ENCODE data around the gene TENM4. TPM values are rescaled to one million over a fixed set of nuclear protein-coding genes. Genes with fewer than 3 reads are reported as not detected.

TENM4 gene
- total RNA-seq, 1 donor from 2014 or later = 43.2 TPM

GRCh38 chr11:79155237-79155636 is 285.6 kb downstream of the TENM4 start:
- H3K36me3 Mint-ChIP-seq (ENCODE audit: low read depth) = peaks cover 5% of the 10 kb centered on the region
- H3K9me3 Mint-ChIP-seq = peaks cover 2% of the 10 kb centered on the region
- no peak overlapping the region for H3K4me3 Mint-ChIP-seq
- TF ChIP-seq CTCF (conservative IDR thresholded peaks at IDR 0.05) = no peak
- no peak overlapping the region for H3K27ac Mint-ChIP-seq (ENCODE audit: unreplicated experiment)
- H3K27me3 Mint-ChIP-seq (ENCODE audit: low read depth) = no peaks in the 10 kb centered on the region
- DNase-seq (ENCODE audit: low read depth, low spot score) = no peak
- H3K4me1 Mint-ChIP-seq = peaks cover 8% of the 10 kb centered on the region

GRCh38 chr11:79152511-79152910 is 288.3 kb downstream of the TENM4 start:
- no peak for DNase-seq (ENCODE audit: low read depth, low spot score)

GRCh38 chr11:79151396-79151795 is 289.4 kb downstream of the TENM4 start:
- no peak for TF ChIP-seq CTCF (conservative IDR thresholded peaks at IDR 0.05)
- Mint-ChIP-seq H3K36me3 (ENCODE audit: low read depth) (peaks cover 5% of the 10 kb centered on the region), H3K9me3 (peaks cover 2% of the 10 kb centered on the region), H3K27me3 (ENCODE audit: low read depth) (no peaks in the 10 kb centered on the region), H3K27ac (ENCODE audit: unreplicated experiment) (no peak overlapping the region), H3K4me3 (no peak overlapping the region), H3K4me1 (no peaks in the 10 kb centered on the region)
- no peak for DNase-seq (ENCODE audit: low read depth, low spot score)

More at GRCh38 chr11:79152511-79152910, 288.3 kb downstream of the TENM4 start:
- Mint-ChIP-seq H3K4me3 (no peak overlapping the region), H3K27me3 (ENCODE audit: low read depth) (no peaks in the 10 kb centered on the region), H3K9me3 (peaks cover 2% of the 10 kb centered on the region), H3K27ac (ENCODE audit: unreplicated experiment) (no peak overlapping the region), H3K36me3 (ENCODE audit: low read depth) (peaks cover 5% of the 10 kb centered on the region), H3K4me1 (no peaks in the 10 kb centered on the region)
- no peak for TF ChIP-seq CTCF (conservative IDR thresholded peaks at IDR 0.05)

DNA sequence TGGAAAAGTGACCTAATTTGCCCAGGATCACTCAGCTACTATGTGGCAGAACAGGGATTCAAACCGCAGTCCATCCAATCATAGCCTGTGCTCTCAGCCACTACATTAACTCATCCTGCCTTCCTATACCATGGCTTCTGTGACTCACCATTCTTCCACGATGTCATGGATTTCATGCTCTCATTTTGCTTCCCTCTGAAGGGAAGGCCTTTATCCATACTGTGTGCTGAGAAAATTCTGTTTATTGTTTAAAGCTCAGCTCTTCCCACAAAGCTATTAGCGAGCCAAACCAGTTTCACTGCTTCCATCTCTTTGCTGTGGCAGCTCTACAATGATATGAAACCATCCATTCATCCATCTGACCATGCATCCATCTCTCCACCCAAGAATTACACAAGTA is 289.9 kb downstream of the TENM4 start:
- H3K36me3 Mint-ChIP-seq (ENCODE audit: low read depth) = peaks cover 5% of the 10 kb centered on the region
- no peaks in the 10 kb centered on the region for H3K27me3 Mint-ChIP-seq (ENCODE audit: low read depth)
- H3K4me1 Mint-ChIP-seq = no peaks in the 10 kb centered on the region
- H3K9me3 Mint-ChIP-seq = peaks cover 2% of the 10 kb centered on the region
- DNase-seq (ENCODE audit: low read depth, low spot score) = no peak
- no peak overlapping the region for H3K27ac Mint-ChIP-seq (ENCODE audit: unreplicated experiment)
- no peak overlapping the region for H3K4me3 Mint-ChIP-seq
- no peak for TF ChIP-seq CTCF (conservative IDR thresholded peaks at IDR 0.05)

DNA sequence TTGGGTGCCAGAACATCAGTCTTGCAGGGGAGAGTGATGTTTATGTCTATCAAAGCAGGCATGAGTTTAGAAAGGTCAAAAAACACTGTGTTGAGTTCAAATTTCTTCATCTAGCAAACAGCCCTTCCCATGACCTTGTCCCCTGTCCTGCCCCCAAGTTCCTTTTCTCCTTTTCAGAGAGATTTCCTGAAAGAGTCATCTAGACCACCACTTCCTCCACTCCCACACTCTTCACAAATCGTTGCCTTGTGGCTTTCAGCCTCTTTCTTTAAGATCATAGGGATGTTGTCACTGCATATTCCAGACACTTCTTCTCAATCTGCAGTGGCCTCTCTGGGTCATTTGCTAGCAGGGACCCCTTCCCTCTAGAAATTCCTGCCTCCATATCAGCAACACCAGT is 290.5 kb downstream of the TENM4 start:
- Mint-ChIP-seq H3K27ac (ENCODE audit: unreplicated experiment) (no peak overlapping the region), H3K36me3 (ENCODE audit: low read depth) (peaks cover 5% of the 10 kb centered on the region), H3K27me3 (ENCODE audit: low read depth) (no peaks in the 10 kb centered on the region), H3K4me1 (no peaks in the 10 kb centered on the region), H3K4me3 (no peak overlapping the region), H3K9me3 (peaks cover 2% of the 10 kb centered on the region)
- TF ChIP-seq CTCF (conservative IDR thresholded peaks at IDR 0.05) = no peak
- DNase-seq (ENCODE audit: low read depth, low spot score) = no peak

DNA sequence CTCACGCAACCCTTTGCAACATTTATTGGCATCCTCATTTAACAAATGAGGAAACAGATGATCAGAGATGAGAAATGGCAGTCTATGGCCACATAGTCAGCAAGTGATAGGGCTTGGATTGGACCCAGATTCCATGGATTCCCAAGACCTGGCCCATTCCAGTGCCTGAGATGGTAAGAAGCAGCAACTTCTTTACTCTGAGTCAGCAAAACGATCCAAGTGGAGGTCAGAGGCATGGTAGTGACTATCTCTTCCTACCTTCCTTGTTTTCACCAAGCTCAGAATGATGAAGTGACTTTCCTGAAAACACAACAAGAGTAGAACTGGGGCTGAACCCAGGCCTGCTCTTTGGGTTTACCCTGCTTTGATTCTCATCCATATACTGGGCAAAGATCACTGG is 293.1 kb downstream of the TENM4 start:
- no peaks in the 10 kb centered on the region for H3K4me1 Mint-ChIP-seq
- no peak overlapping the region for H3K27ac Mint-ChIP-seq (ENCODE audit: unreplicated experiment)
- H3K27me3 Mint-ChIP-seq (ENCODE audit: low read depth) = no peaks in the 10 kb centered on the region
- DNase-seq (ENCODE audit: low read depth, low spot score) = no peak
- peaks cover 2% of the 10 kb centered on the region for H3K36me3 Mint-ChIP-seq (ENCODE audit: low read depth)
- H3K4me3 Mint-ChIP-seq = no peak overlapping the region
- TF ChIP-seq CTCF (conservative IDR thresholded peaks at IDR 0.05) = no peak
- peaks cover under 1% of the 10 kb centered on the region for H3K9me3 Mint-ChIP-seq
